BE2C (cell line): ENCODE results near the gene IL7R.
"Not testable (repeated sequence)": the region's sequence is repeated elsewhere in the genome, so short reads cannot be mapped to it uniquely, and the experiment has no call there.

Experiments used
- DNase-seq: peaks from one replicate; pipeline ENCODE4 v3.0.0-alpha.2; 2020
- H3K27me3 ChIP-seq: fragments of 250-450 bp; sonication (Bioruptor Pico); 2 replicates; pipeline ENCODE4 v1.5.1; 2020; ENCODE audit warnings: mild to moderate bottlenecking
- H3K36me3 ChIP-seq: fragments of 250-450 bp; sonication (Bioruptor Pico); 2 replicates; pipeline ENCODE4 v1.5.1; 2020; ENCODE audit warnings: mild to moderate bottlenecking
- H3K4me1 ChIP-seq: fragments of 250-450 bp; sonication (Bioruptor Pico); 2 replicates; pipeline ENCODE4 v1.5.1; 2020
- H3K4me3 ChIP-seq: 2 replicates; pipeline ENCODE4 v1.5.1; 2011; ENCODE audit warnings: low read depth, low read length
- H3K9me3 ChIP-seq: fragments of 250-450 bp; sonication (Bioruptor Pico); 2 replicates; pipeline ENCODE4 v1.5.1; 2020
- TF ChIP-seq, protein P1 (sequence below): IDR thresholded peaks from 2 replicates; pipeline ENCODE4 v1.5.1; 2012; ENCODE audit warnings: mild to moderate bottlenecking, low read depth, low read length

Gene IL7R

DNA sequence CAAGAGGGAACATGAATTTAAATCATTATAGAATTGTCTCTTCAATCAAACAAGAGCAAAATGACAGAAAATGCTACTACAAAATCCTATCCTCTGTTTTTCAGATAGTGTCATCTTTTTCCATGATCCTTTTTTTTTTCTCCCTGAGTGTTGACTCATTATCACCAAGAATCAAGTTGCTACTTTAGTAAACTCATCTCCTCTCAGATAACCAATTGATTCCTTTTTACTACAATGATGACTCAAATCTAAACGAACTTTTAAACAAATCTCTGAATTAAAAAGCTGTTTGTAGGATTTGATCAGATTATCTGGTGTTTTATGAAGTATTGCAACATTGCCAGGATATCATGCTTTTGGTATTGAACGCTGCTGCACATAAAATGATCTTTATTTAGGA is 23.9 kb upstream of the IL7R start:
- TF ChIP-seq, protein P1, sequence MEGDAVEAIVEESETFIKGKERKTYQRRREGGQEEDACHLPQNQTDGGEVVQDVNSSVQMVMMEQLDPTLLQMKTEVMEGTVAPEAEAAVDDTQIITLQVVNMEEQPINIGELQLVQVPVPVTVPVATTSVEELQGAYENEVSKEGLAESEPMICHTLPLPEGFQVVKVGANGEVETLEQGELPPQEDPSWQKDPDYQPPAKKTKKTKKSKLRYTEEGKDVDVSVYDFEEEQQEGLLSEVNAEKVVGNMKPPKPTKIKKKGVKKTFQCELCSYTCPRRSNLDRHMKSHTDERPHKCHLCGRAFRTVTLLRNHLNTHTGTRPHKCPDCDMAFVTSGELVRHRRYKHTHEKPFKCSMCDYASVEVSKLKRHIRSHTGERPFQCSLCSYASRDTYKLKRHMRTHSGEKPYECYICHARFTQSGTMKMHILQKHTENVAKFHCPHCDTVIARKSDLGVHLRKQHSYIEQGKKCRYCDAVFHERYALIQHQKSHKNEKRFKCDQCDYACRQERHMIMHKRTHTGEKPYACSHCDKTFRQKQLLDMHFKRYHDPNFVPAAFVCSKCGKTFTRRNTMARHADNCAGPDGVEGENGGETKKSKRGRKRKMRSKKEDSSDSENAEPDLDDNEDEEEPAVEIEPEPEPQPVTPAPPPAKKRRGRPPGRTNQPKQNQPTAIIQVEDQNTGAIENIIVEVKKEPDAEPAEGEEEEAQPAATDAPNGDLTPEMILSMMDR = no peak
- no peak overlapping the region for H3K4me3 ChIP-seq
- H3K4me1 ChIP-seq = no peaks in the 10 kb centered on the region
- no peaks in the 10 kb centered on the region for H3K36me3 ChIP-seq
- DNase-seq = no peak
- no peaks in the 10 kb centered on the region for H3K27me3 ChIP-seq
- no peaks in the 10 kb centered on the region for H3K9me3 ChIP-seq

DNA sequence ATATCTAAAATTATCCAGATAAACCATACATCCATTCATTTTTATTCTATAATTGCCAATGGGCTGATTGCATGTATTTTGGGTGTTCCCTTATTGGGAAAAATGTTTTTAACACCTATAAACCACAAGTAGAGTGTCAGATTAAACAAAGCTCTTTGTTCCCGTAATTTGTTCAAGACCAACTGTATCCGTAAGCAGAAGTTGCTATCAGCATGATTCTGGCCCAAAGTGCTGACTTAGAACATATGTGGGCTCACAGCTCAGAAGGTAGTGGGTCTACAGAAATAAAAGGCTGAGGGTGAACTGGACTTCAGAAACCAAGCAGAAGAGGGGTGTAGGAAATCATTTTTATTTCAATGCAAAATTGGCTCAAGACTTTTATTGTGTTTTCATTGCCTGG is 23.5 kb upstream of the IL7R start:
- Histone ChIP-seq H3K4me1 (no peaks in the 10 kb centered on the region), H3K36me3 (no peaks in the 10 kb centered on the region), H3K27me3 (no peaks in the 10 kb centered on the region), H3K4me3 (no peak overlapping the region), H3K9me3 (no peaks in the 10 kb centered on the region)
- TF ChIP-seq, protein P1 = no peak
- DNase-seq = no peak

DNA sequence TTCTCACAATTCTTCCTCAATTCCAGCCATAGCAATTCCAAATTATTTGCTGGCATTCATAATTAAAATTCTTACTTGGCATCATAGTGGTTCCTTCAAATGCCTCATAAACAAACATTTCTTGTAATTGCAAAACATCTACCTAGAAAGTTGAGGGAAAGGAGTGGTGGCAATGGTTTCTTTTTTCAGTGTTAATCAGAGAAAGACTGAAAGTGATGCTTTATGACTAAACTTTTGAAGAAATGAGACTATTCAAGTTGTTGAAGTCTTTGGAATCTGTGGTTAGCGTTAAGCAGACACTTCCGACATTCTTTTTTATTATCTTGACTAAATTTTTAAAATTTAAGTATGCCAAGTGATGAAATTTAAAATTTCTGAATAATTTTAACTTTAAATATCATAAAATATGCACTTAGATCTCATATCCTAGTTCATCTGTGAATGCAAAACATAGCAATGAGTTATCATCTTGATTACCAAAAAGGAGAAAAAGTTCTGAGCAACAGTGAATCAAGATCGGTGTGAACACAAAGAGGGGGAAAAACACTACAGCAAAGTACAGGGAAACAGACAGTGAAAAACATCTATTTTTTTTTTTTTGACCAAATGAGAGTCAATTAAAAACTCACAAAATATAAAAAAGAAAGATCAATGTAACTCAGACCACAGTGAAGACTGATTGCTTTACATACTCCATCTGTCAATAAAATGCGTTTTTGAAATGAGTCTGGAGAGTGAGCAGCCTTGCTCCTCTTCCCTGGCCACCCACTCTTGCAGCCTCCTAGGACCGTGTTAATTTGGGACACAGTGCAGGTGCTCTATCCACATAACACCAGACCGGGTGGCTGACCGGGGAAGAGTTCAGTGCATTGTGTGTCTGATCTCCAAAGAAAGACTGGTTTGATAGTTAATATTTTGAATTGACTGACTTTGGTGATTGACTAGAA is 20.6 kb upstream of the IL7R start:
- Histone ChIP-seq H3K36me3 (no peaks in the 10 kb centered on the region), H3K4me3 (no peak overlapping the region), H3K9me3 (no peaks in the 10 kb centered on the region), H3K4me1 (no peaks in the 10 kb centered on the region), H3K27me3 (no peaks in the 10 kb centered on the region)
- DNase-seq = no peak
- TF ChIP-seq, protein P1 = no peak

DNA sequence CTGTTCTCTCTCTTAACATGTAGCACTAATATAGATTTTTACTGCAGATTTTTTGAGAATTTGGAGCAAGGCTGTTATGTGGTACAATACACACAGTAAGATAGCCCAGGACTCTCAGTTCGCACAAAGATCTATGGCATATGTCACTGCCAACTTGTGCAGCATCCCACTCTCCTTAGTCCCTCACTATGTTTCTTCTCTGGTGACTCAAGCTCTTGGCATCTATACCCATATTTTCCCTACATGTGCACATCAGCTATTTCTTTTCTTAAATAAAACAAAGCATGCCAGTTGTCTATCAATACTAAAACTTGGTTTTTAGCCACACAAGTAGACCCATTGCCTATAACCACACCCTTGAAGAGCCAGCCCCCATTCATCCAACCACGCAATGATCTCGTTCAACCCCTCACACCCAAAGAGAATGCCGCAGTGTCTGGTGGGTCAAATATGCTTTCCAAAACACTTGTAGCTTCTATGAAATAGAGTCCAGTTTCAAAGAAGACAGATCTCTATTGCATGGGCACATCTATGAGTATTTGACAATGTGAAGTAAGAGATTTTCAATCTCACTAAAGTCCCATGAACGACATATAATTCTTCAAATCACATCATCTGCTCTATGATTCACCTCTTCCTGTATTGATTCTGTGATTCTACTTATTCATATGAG is 18.2 kb upstream of the IL7R start:
- TF ChIP-seq, protein P1 = no peak
- no peak for DNase-seq
- Histone ChIP-seq H3K36me3 (no peaks in the 10 kb centered on the region), H3K27me3 (no peaks in the 10 kb centered on the region), H3K4me3 (no peak overlapping the region), H3K9me3 (no peaks in the 10 kb centered on the region), H3K4me1 (no peaks in the 10 kb centered on the region)

DNA sequence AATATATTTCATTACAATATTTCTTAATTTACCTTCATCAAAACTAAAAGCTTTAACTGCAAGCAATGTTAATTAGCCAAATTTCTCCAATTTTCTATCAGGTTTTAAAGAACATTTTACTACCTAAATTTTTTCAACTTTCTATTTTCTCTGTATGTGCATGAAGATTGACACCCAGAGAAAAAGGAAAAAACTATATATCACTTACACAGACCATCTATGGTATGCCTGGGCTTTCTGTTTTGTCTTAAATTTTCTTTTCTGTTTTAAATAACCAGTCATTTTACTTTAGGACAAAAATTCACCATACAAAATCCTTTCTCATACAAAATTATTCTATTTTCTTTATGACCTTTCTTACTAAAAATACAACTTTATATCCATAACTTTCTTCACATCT is 13.8 kb upstream of the IL7R start:
- Histone ChIP-seq H3K4me3 (no peak overlapping the region), H3K27me3 (no peaks in the 10 kb centered on the region), H3K9me3 (no peaks in the 10 kb centered on the region), H3K36me3 (no peaks in the 10 kb centered on the region), H3K4me1 (no peaks in the 10 kb centered on the region)
- no peak for DNase-seq
- TF ChIP-seq, protein P1 = no peak

DNA sequence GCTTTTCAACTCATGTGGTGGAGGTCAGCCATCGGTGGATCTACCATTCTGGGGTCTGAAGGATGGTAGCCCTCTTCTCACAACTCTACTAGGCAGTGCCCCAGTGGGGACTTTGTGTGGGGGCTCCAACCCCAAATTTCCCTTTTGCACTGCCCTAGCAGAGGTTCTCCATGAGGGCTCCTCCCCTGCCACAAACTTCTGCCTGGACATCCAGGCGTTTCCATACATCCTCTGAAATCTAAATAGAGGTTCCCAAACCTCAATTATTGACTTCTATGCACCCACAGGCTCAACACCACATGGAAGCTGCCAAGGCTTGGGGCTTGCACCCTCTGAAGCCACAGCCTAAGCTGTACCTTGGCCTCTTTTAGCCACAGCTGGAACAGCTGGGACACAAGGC is 11.2 kb upstream of the IL7R start:
- not testable (repeated sequence) for H3K4me1 ChIP-seq, DNase-seq, H3K27me3 ChIP-seq, H3K36me3 ChIP-seq, H3K9me3 ChIP-seq, H3K4me3 ChIP-seq
